GM12878 (cell line): ENCODE results near the gene SPRED2. TPM values are rescaled to one million over a fixed set of nuclear protein-coding genes. Genes with fewer than 3 reads are reported as not detected.

ENCODE experiments used
- ATAC-seq: fragments of 200-7000 bp; cut with Tn5 transposase; 3 replicates; pipeline ENCODE4 v1.9.1; 2020; ENCODE audit warnings: mild to moderate bottlenecking, moderate library complexity
- BruUV-seq: library from RNA; stranded (reverse); fragments of 400-500 nt; replicated peaks from 2 replicates; lab custom pipeline; 2021; lab: Mats Ljungman, UMichigan
- CTCF ChIA-PET: fragments of 300-600 bp; sonication (Branson Sonifier 250); formaldehyde crosslinking; extraction: SDS; loops from one replicate; lab custom pipeline; 2021; ENCODE audit warnings: inconsistent platforms; lab: Yijun Ruan, JAX
- POLR2A ChIA-PET: fragments of 350-600 bp; formaldehyde crosslinking; extraction: SDS; loops from one replicate; lab custom pipeline; 2021; ENCODE audit warnings: inconsistent platforms; lab: Charles Lee
- RAD21 ChIA-PET: fragments of 300-600 bp; sonication (Branson Sonifier 250); formaldehyde crosslinking; loops from one replicate; lab custom pipeline; 2023; ENCODE audit warnings: antibody characterized with exemption; ENCODE audit not compliant: unreplicated experiment; lab: Charles Lee
- SMC1A ChIA-PET: fragments of 300-600 bp; sonication (Branson Sonifier 250); formaldehyde crosslinking; loops from one replicate; lab custom pipeline; 2023; ENCODE audit not compliant: unreplicated experiment, uncharacterized antibody; lab: Charles Lee
- DNase-seq: peaks from one replicate; pipeline ENCODE4 v3.0.0-alpha.2; 2011; ENCODE audit warnings: low read depth, low spot score
- FAIRE-seq: peaks from 3 replicates; lab custom pipeline; 2011; peaks lifted over from hg19 to GRCh38; lab: Jason Lieb, UNC
- H2AFZ ChIP-seq: 2 replicates; pipeline ENCODE4 v1.6.0; 2011; ENCODE audit warnings: low read depth, low read length, control low read depth; ENCODE audit not compliant: control insufficient read depth
- H3K27ac ChIP-seq: 2 replicates; pipeline ENCODE4 v1.5.1; 2011; ENCODE audit warnings: control low read depth; ENCODE audit not compliant: control insufficient read depth, insufficient read depth
- H3K27me3 ChIP-seq, 2 experiments: replicated peaks in 1 of 2; 2 replicates each; pipeline versions ENCODE4 v1.6.0 to v1.6.1; 2011; ENCODE audit warnings: low read length in 1 of 2; ENCODE audit not compliant: control insufficient read depth in 2 of 2, insufficient read depth in 2 of 2
- H3K36me3 ChIP-seq, 2 experiments: 2 replicates each; pipeline ENCODE4 v1.5.1; 2011; ENCODE audit warnings: low read length in 1 of 2; ENCODE audit not compliant: control insufficient read depth in 2 of 2, insufficient read depth in 2 of 2
- H3K4me1 ChIP-seq: 2 replicates; pipeline ENCODE4 v1.6.1; 2011; ENCODE audit warnings: mild to moderate bottlenecking, low read length, moderate library complexity, mixed read lengths; ENCODE audit not compliant: control insufficient read depth, insufficient read depth
- H3K4me2 ChIP-seq: 2 replicates; pipeline ENCODE4 v1.6.0; 2011; ENCODE audit warnings: control low read depth; ENCODE audit not compliant: control insufficient read depth, insufficient read depth
- H3K4me3 ChIP-seq: fragments of 200-600 bp; sonication (generic); 2 replicates; pipeline ENCODE4 v1.5.1; 2016
- H3K79me2 ChIP-seq: 2 replicates; pipeline ENCODE4 v1.6.0; 2011; ENCODE audit warnings: low read length; ENCODE audit not compliant: control insufficient read depth, insufficient read depth
- H3K9ac ChIP-seq: 2 replicates; pipeline ENCODE4 v1.8.0; 2011; ENCODE audit warnings: low read length, control low read depth, mixed read lengths; ENCODE audit not compliant: control insufficient read depth, insufficient read depth
- H3K9me3 ChIP-seq: replicated peaks from 3 replicates; pipeline ENCODE4 v1.5.1; 2011; ENCODE audit warnings: mild to moderate bottlenecking, low read length; ENCODE audit not compliant: control insufficient read depth, insufficient read depth
- H4K20me1 ChIP-seq: 2 replicates; pipeline ENCODE4 v1.6.0; 2011; ENCODE audit not compliant: control insufficient read depth, insufficient read depth
- CHD2 ChIP-seq: IDR thresholded peaks from 2 replicates; pipeline ENCODE4 v1.6.1; 2011; ENCODE audit warnings: low read depth, low read length, improper control_type of control experiment, borderline replicate concordance
- ESRRA ChIP-seq: IDR thresholded peaks from 2 replicates; pipeline ENCODE4 v1.6.1; 2012; ENCODE audit warnings: mild to moderate bottlenecking, low read length, improper control_type of control experiment
- IKZF1 ChIP-seq: fragments of 450-650 bp; conservative IDR thresholded peaks from 2 replicates; pipeline ENCODE4 v1.6.1; 2017; ENCODE audit warnings: antibody characterized with exemption, mild to moderate bottlenecking
- TCF3 ChIP-seq: IDR thresholded peaks from 2 replicates; pipeline ENCODE4 v1.6.1; 2012; ENCODE audit warnings: low read depth, mild to moderate bottlenecking, low read length, borderline replicate concordance; ENCODE audit not compliant: insufficient read depth
- WGBS: methylation state at CpG from one replicate; pipeline ENCODE4 v1.1.6; 2016; ENCODE audit warnings: low lambda C conversion rate; ENCODE audit not compliant: insufficient replicate concordance, insufficient coverage; ENCODE audit errors: missing lambda C conversion rate; 5-methylcytosine and 5-hydroxymethylcytosine counted together
- in situ Hi-C: fragments of 300-500 bp; cut with MboI; formaldehyde crosslinking; loops from 9 replicates; pipeline ENCODE4 v1.14.3; 2018; ENCODE audit warnings: mixed read lengths
- intact Hi-C: fragments of 100-400 bp; cut with micrococcal nuclease; formaldehyde crosslinking; loops from one replicate; pipeline ENCODE4 v1.14.2; 2022; ENCODE audit not compliant: unreplicated experiment
- polyA plus RNA-seq, 11 experiments: library from polyadenylated mRNA; depleted of rRNA in 4 of 11; unstranded in 6 of 11; stranded (reverse) in 5 of 11; fragments of >200 nt; fragmentation: Nextera tagmentation in 4 of 11; fragmentation: Illumina TruSeq in 1 of 11; extraction: Ambion mirVana in 4 of 11; extraction: Trizol in 1 of 11; gene quantifications; 1 replicate in 1 of 11; 2 replicates in 10 of 11; pipeline versions ENCODE4 v1.2.1 to v1.2.3, GENCODE V29; 2011 to 2016; ENCODE audit warnings: inconsistent platforms in 2 of 11, missing spikeins in 2 of 11, low read depth in 1 of 11
- total RNA-seq, 4 experiments: library from RNA; depleted of rRNA in 3 of 4; stranded (reverse); fragments of >200 nt in 3 of 4; fragmentation: Illumina TruSeq in 1 of 4; extraction: Trizol in 1 of 4; gene quantifications; 2 replicates each; pipeline versions ENCODE4 v1.2.1 to v1.2.3, GENCODE V29; 2013 to 2021
- TF ChIP-seq, protein P1 (sequence below): fragments of 450-650 bp; IDR thresholded peaks from 2 replicates; pipeline ENCODE4 v1.6.1; 2017; ENCODE audit warnings: low read depth, mild to moderate bottlenecking, moderate library complexity
- TF ChIP-seq, protein P2 (sequence below), 3 experiments: IDR thresholded peaks in 2 of 3; conservative IDR thresholded peaks in 1 of 3; 2 replicates each; pipeline ENCODE4 v1.5.1; 2011; ENCODE audit warnings: low read depth in 3 of 3, low read length in 3 of 3, mild to moderate bottlenecking in 3 of 3, control low read depth in 2 of 3, moderate library complexity in 2 of 3, inconsistent platforms in 1 of 3, mixed read lengths in 1 of 3; ENCODE audit not compliant: control insufficient read depth in 2 of 3, insufficient read depth in 1 of 3; ENCODE audit errors: extremely low read depth in 1 of 3

The SPRED2 gene
- total and polyA plus RNA-seq, 10 of the 15 experiments (the other 5 are each of a cell fraction or from before 2014, with no cell fraction given): 3.0 to 23.9 (median 9.7) TPM

DNA sequence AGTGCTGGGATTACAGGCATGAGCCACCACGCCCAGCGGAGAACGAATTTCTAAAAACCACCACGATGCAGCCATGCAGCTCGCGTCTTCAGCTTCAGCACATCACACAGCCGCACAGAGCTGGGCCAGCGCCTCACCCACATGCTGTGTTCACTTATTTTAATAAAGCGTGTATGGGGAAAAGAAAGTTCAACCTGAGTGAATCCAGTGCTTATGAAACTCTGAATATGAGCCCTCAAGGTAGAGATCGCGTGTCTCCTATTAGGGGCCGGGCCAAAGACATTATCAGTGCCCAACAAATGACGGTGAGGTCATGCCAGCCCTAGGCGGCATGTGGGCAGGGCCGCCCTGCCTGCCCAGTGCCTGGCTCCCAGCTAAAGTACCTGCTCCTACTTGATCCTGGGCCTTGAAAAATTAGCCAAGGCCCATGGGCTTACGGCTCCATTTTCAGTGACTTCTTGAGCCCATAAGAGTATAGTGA lies 44.3 kb downstream of the SPRED2 start (continued):
- 0 out of 2 replicates have a peak, but pooled peaks have one; percentile 21 for TF ChIP-seq CHD2
- peak; percentile 69 for TF ChIP-seq IKZF1
- TF ChIP-seq, protein P1, sequence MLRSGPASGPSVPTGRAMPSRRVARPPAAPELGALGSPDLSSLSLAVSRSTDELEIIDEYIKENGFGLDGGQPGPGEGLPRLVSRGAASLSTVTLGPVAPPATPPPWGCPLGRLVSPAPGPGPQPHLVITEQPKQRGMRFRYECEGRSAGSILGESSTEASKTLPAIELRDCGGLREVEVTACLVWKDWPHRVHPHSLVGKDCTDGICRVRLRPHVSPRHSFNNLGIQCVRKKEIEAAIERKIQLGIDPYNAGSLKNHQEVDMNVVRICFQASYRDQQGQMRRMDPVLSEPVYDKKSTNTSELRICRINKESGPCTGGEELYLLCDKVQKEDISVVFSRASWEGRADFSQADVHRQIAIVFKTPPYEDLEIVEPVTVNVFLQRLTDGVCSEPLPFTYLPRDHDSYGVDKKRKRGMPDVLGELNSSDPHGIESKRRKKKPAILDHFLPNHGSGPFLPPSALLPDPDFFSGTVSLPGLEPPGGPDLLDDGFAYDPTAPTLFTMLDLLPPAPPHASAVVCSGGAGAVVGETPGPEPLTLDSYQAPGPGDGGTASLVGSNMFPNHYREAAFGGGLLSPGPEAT: peak; percentile 49; the same call in 1 of the 2 replicates
- TF ChIP-seq TCF3: 0 out of 2 replicates have a peak, but pooled peaks have one; percentile 66

DNA sequence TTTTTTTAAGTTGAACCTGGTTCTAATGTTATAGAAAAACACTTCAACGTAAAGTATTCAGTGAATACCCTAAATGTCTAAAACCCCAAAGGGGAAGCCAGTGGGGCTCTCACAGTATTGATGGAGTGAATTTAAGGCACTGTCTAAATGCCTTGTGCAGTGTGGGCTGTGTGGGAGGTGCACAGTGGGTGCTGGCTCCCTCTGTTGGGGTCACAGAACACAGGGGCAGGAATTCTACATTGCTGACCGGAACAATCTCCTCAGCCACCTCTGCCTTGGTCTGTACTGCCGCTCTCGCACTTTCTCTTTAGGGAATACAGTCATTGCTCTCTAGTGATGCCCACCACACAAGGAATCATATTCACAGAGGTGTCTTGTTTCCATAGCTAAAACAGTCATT lies 45.4 kb downstream of the SPRED2 start:
- intact Hi-C loops: no loop called here
- BruUV-seq: no TSS peak
- WGBS: 85% methylated on average over 4 of the region's 4 CpGs
- DNase-seq (no peak), FAIRE-seq (no peak)
- ChIA-PET RAD21 (interaction anchor here (0.7 to 3.7 kb wide), 9 partner anchors 12 to 257 kb away, joined by 3 to 28 read pairs (median 3); partner anchors contain the start of genes ACTR2 and RAB1A), POLR2A (interaction anchor here (0.6 to 1.2 kb wide), 7 partner anchors 12 to 65 kb away, joined by 3 to 4 read pairs (median 3); no protein-coding TSS in a partner anchor), SMC1A (interaction anchor here (0.6 to 7.3 kb wide), 18 partner anchors 9 to 121 kb away, joined by 3 to 80 read pairs (median 7); no protein-coding TSS in a partner anchor)
- H3K27me3 ChIP-seq: no peaks in the 10 kb centered on the region
- no peaks in the 10 kb centered on the region; the same call in none of the 2 replicates for H3K79me2 ChIP-seq
- no peak overlapping the region for H3K9ac ChIP-seq
- H4K20me1 ChIP-seq: no peaks in the 10 kb centered on the region
- H3K4me1 ChIP-seq: peaks cover 67% of the 10 kb centered on the region
- no peak overlapping the region for H3K4me2 ChIP-seq
- in situ Hi-C loops: no loop called here
- no peaks in the 10 kb centered on the region for H3K9me3 ChIP-seq
- TF ChIP-seq, protein P2, sequence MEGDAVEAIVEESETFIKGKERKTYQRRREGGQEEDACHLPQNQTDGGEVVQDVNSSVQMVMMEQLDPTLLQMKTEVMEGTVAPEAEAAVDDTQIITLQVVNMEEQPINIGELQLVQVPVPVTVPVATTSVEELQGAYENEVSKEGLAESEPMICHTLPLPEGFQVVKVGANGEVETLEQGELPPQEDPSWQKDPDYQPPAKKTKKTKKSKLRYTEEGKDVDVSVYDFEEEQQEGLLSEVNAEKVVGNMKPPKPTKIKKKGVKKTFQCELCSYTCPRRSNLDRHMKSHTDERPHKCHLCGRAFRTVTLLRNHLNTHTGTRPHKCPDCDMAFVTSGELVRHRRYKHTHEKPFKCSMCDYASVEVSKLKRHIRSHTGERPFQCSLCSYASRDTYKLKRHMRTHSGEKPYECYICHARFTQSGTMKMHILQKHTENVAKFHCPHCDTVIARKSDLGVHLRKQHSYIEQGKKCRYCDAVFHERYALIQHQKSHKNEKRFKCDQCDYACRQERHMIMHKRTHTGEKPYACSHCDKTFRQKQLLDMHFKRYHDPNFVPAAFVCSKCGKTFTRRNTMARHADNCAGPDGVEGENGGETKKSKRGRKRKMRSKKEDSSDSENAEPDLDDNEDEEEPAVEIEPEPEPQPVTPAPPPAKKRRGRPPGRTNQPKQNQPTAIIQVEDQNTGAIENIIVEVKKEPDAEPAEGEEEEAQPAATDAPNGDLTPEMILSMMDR (IDR thresholded peaks at IDR 0.05 in 2 of 3, conservative IDR thresholded peaks at IDR 0.05 in 1 of 3; ENCODE audit: control insufficient read depth in 2 of 3, extremely low read depth in 1 of 3, insufficient read depth in 1 of 3, low read depth in 3 of 3, low read length in 3 of 3): peak in 1 of 3 experiments; percentile 12; a peak in 1 of 6 replicates
- no peak for TF ChIP-seq ESRRA
- TF ChIP-seq, all 136 proteins: peak for 1
- Histone ChIP-seq H2AFZ (no peak overlapping the region), H3K36me3 (no peaks in the 10 kb centered on the region; a peak in 1 of 4 replicates), H3K4me3 (no peak overlapping the region), H3K27ac (no peak overlapping the region)
- CTCF ChIA-PET: interaction anchor here (0.6 to 3.3 kb wide), 15 partner anchors 8 to 907 kb away, joined by 3 to 18 read pairs (median 4); no protein-coding TSS in a partner anchor
- ATAC-seq: no peak
